ENCODE data around the gene ASPDH.

Gene ASPDH

GRCh38 chr19:50518091-50519005 lies 4.6 kb upstream of the ASPDH start:
- DNase-seq, result no peak
- intact Hi-C loops (cut with DNase I), result no loop called here

- intact Hi-C loops (cut with DNase I), result no loop called here
- no peak for DNase-seq
These were observed 4.0 kb upstream of the ASPDH start for GRCh38 chr19:50517704-50518075.

- intact Hi-C loops (cut with DNase I), result no loop called here
- no peak for DNase-seq
These were observed 3.4 kb upstream of the ASPDH start for GRCh38 chr19:50516964-50517703.

- DNase-seq, result no peak
- intact Hi-C loops (cut with DNase I), result no loop called here
These were observed 2.7 kb upstream of the ASPDH start for GRCh38 chr19:50516456-50516855.

- intact Hi-C loops (cut with DNase I), result no loop called here
These were observed 1.5 kb upstream of the ASPDH start for GRCh38 chr19:50515168-50515561.

GRCh38 chr19:50514346-50515167 lies 844 bp upstream of the ASPDH start:
- peak; percentile 78 to 95 (median 89) for DNase-seq
- intact Hi-C loops (cut with DNase I), result no loop called here

More at GRCh38 chr19:50515168-50515561, 1.5 kb upstream of the ASPDH start:
- peak in 1 of 42 donors; percentile 52 for DNase-seq

- no peak for DNase-seq
- intact Hi-C loops (cut with DNase I), result no loop called here
These were observed 541 bp downstream of the ASPDH start for GRCh38 chr19:50512999-50513745.

- intact Hi-C loops (cut with DNase I), result no loop called here
- peak in 1 of 42 donors; percentile 34 for DNase-seq
These were observed 1.4 kb downstream of the ASPDH start for GRCh38 chr19:50512112-50512998.

- intact Hi-C loops (cut with DNase I), result loop anchor here (2.0 kb wide), 1 partner anchor 34 kb away; the partner anchor contains the start of genes EMC10 and GARIN5A
These were observed 2.5 kb downstream of the ASPDH start, which contains the start of gene JOSD2 for GRCh38 chr19:50511069-50511822. TSS of gene JOSD2 (minus strand) at chr19:50511191. CDS start at chr19:50510431, 760 bp downstream.

GRCh38 chr19:50510700-50511068 lies 3.0 kb downstream of the ASPDH start:
- intact Hi-C loops (cut with DNase I), result loop anchor here (2.0 kb wide), 1 partner anchor 34 kb away; the partner anchor contains the start of genes EMC10 and GARIN5A
- peak in 1 of 42 donors; percentile 93 for DNase-seq

More at GRCh38 chr19:50511069-50511822, 2.5 kb downstream of the ASPDH start, which contains the start of gene JOSD2:
- peak; percentile 97 to 99 (median 99) for DNase-seq

GRCh38 chr19:50510121-50510670 lies 3.5 kb downstream of the ASPDH start:
- intact Hi-C loops (cut with DNase I), result loop anchor here (2.0 kb wide), 1 partner anchor 33 kb away; the partner anchor contains the start of genes EMC10 and GARIN5A
- peak in 6 of 42 donors; percentile 2 to 60 (median 40) for DNase-seq

GRCh38 chr19:50509366-50509765 lies 4.3 kb downstream of the ASPDH start:
- intact Hi-C loops (cut with DNase I), result no loop called here

GRCh38 chr19:50508843-50509190 lies 4.9 kb downstream of the ASPDH start:
- intact Hi-C loops (cut with DNase I), result no loop called here
- DNase-seq, result peak in 1 of 42 donors; percentile 25

More at GRCh38 chr19:50509366-50509765, 4.3 kb downstream of the ASPDH start:
- DNase-seq, result peak in 2 of 42 donors; percentile 1 to 30

GRCh38 chr19:50507376-50507775 lies 6.3 kb downstream of the ASPDH start:
- no peak for DNase-seq
- intact Hi-C loops (cut with DNase I), result no loop called here

GRCh38 chr19:50506700-50507099 lies 7.0 kb downstream of the ASPDH start:
- intact Hi-C loops (cut with DNase I), result no loop called here
- no peak for DNase-seq

All from head of caudate nucleus (tissue), 42 donors.